GM21381 (cell line): Measurements from ENCODE around the gene MGLL.

ENCODE experiments used
- ATAC-seq: cut with Tn5 transposase; IDR thresholded peaks from one replicate; pipeline ENCODE4 v1.9.1; 2021; ENCODE audit warnings: mild to moderate bottlenecking, moderate library complexity; ENCODE audit not compliant: unreplicated experiment

MGLL gene

DNA sequence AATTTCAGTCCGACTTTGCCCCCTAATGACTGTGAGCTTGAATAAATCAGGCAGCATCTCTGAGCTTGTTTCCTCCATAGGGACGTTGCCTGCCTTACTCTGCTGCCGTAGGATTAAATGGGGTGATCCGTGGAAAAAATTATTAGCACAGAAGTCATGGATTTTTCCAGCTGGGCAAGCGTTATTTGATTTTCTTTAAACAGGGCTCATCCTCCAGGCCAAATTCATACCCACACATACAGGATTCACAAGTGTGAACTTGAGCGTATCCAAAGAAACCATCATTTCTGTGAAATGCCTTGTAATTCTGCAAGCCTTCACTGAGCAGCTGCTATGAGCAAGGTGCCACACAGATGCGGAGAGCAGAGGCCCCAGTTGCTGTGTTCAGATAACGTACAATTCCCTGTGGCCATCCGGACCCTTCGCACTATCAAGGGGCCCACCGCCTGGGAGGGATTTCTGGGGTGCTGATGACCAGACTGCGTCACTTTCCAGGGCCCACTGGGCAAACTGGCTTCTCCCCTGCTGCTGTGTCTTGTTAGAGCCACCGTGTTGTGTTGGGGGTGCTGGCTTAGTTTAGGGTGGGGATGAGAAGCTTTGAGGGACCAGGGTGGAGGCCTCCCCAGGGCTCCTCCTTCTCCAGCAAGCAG, 61.4 kb downstream of the MGLL start:
- ATAC-seq = no peak

GRCh38 chr3:127760361-127760760, 62.0 kb downstream of the MGLL start:
- no peak for ATAC-seq

DNA sequence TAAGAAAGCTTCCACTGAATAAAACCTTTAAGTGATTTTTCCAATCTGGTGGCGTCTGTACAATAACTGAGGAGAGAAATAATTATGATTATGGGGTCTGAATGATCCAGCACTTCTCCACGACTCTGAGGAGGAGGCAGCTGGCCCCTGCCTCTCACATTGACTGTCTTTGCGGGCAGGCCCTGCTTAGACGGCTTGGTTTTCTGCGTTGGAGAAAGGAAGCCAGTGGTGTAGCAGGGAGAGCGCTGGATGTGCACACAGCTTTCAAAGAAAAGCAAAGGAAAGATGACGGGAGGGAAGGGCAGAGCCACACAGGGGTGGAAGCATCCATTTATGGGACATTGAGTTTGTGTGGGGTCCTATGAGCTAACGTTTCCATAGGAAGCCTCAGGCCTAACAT, 62.5 kb downstream of the MGLL start:
- no peak for ATAC-seq

GRCh38 chr3:127758013-127758412, 64.3 kb downstream of the MGLL start:
- no peak for ATAC-seq

GRCh38 chr3:127755305-127755681, 67.0 kb downstream of the MGLL start:
- no peak for ATAC-seq

DNA sequence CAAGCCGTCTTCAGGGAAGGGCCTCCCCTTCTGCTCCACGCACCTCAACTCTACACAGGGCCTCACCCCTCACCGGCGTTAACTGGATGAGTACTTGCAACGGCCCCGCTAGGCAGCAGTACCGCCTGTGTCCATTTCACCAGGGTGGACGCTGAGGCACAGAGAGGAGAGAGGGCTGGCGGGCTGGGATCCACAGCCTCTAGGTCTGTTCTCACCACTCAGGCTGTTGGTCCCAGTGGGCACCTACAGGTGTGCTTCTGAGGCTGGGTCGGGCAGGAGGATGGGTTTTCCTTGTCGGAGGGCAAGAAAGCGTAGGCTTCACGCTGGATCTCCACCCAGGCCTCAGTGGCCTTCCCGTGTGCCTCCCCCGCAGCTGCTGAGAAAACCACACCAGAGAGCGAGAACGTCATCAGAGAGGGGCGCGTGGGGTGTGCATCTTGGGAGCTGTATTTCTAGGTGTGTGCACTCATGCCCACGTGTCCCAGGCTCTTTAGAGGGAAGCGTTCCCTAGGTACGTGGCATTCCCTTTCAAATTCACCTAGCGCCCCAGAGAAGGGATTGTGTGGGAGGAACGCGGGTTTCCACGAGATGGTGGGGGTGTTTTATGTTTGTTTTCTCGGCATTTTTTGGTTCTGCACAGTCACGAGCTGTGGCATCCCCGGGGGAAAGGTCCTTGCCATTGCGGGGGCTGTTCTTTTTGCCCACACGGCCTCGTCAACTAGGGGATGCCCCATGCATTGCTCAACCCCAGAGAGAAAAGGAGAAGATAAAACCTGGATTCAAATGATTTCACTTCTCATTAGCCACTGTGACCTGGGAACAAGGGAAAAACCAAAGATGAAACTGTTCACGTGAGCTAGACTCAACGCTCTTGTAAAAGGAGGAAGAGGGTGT, 67.7 kb downstream of the MGLL start:
- ATAC-seq = no peak

DNA sequence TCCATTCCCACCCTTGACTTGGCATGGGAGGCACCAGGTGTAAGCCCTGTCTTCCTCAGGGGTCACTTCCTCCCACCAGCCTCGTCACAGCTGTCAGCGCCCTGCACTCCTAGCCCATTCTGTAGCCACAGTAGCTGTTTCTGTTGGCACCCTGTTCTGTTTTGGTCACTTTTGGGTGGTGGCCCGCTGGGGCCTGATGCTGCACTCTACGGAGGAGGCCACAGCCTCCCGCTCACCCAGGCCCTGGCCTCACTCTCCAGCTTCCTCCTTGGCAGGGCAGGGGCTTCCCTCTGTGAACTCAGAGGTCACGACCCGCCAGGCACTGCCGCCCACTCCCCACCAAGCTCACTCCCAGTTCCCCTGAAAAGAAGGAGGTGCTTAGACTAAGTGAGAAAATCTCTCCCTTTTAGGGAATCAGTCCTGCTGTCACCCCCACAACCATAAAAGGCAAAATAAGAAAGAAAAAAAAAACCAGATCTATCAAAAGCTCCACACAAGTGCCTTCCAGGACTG, 68.4 kb downstream of the MGLL start:
- no peak for ATAC-seq

- ATAC-seq = no peak
Measured at GRCh38 chr3:127753338-127753737, 69.0 kb downstream of the MGLL start.

GRCh38 chr3:127751782-127752181, 70.5 kb downstream of the MGLL start:
- no peak for ATAC-seq

DNA sequence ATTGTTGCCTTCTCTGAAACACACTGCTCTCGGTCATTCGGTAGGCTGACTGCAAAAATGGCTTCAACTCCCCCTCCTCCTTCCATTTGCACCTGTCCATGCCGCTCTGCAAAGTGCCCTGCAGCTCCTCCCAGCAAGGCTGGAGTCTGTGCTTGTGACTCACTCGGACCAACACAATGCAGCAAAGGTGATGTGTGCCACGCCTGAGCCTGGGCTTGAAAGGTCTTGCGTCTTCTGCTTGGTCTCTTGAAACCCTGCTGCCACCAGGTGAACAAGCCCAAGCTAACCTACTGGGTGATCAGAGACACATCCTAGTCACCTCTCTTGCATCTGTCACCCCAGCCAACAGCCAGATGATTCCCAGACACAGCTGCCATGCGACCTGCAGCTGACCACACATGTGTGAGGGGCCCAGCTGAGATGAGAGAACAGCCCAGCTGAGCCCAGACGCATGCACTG, 71.1 kb downstream of the MGLL start:
- ATAC-seq = no peak

DNA sequence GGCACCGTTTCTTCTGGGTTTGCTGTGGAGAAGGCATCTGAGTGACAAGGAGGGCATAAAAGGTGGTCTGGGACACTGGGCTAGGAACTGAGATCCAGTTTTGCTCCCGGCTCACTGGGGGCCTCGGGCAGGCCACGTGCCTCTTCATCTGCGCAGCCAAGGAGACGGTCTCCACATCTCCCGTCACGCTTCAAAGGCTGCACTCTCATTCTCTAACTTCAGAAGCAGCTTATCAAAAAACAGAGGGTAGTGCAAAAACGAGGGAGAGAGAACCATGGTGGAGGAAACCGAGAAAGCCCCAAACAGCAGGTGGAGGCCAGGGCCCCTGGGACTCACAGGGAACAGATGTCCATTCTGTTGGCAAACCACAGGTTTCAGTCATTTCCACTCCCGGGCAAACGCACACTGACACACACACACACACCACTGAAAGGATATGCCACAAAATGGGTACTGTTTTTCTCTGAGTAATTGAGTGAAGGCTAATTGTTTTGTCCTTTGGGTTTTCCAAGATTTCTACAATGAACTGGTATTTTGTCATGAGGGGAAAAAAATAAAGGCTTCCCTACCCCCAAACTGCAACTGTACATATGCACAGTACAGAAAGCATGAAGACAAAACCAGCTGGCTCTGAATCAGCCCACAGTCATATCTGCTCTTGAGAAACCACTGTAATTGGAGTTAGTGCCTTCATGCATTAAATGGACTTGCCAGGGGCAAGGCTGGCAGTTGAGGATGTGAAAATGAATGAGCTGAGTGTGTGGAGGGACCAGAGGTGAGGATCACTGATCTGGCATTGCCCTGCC, 71.9 kb downstream of the MGLL start:
- ATAC-seq = peak; percentile 27

DNA sequence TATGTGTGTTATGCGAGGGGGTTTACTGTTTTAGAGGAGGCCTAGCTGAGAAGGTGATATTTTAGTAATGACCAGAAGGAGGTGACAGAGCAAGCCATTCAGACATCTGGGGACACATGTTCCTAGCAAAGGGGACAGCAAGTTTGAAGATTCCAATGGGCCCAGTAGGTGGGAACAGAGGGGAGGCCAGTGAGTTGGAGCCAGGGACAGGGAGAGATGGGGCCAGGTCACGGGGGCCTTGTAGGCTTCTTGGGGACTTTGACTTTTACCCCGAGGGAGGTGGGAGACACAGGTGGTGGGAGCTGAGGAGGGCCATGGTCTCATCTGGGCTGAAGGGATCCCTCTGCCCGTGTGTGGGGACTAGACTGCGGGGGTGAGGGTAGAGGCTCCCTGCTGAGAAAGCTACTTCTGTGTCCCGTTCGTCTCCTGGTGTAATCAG, 72.5 kb downstream of the MGLL start:
- ATAC-seq = no peak

GRCh38 chr3:127749361-127749760, 73.0 kb downstream of the MGLL start:
- ATAC-seq = no peak

- no peak for ATAC-seq
Measured at GRCh38 chr3:127748754-127749327, 73.5 kb downstream of the MGLL start.

GRCh38 chr3:127747751-127748521, 74.4 kb downstream of the MGLL start:
- no peak for ATAC-seq

DNA sequence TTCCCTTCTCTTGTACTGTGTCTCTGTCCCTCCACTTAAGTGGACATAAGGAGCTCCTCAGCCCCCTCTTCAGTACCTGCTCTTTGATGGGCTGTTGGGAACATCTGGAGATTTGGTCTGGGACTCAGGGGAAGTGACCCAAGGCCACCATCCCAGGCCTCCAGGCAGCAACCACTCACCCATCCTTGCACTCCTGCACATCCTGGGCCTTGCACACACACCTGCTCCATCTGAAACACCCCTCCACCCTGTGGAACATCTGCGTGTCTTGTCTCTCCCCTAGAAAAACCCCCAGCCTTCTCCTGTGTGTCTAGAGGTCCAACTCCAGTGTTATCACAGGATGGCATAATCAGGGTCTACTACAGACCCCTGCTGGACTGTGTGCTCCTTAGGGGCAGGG, 75.2 kb downstream of the MGLL start:
- ATAC-seq = no peak

DNA sequence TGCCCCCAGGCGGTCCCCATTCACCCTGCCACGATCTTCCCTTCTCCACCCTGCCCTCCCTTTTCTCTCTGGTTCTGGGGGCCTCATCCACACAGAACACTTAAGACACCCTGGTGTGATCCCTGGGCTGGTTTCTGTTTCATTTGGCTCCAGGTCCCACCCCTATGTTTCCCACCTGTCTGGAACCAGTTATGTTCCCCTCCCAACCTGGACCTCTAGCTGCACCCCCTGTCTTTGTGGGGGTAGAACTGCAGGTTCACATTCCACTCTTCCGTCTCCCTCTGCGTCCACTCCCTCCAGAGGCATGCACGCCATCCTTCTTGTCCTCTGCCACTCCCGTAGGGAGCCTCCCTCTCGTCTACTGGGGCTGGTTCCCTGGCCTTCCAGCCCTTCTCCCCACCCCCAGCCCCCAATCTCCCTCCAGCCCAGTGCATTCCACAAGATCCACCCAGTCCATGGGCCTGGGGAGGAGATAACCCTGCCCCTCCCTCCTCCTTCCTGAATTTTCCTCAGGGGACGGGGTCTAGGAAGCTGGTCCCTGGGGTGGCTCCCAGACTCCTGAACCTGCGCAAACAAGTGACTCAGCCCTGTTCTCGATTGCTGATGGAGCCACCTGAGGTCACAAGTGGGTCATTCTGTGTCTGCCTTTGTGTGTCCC, 75.8 kb downstream of the MGLL start:
- ATAC-seq = no peak

GRCh38 chr3:127745656-127746399, 76.5 kb downstream of the MGLL start:
- ATAC-seq = no peak

DNA sequence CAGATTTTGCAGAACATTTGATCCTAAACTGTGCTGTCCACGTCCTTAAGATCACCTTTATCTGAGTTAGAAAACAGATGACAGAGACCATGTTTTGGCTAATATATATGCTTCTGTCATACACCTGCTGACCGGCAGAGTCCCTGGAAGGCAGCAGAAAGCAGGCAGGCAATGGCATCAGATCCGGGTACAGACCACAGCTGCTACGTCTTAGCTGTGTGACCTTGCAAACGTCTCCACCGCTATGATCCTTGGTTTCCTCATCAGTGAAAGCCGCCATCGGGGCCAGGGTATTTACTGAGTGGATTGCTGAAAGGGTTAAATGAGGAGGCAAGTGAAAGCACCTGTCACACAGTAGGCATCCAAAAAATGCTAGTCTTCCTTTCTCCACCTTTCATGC, 77.4 kb downstream of the MGLL start:
- ATAC-seq = no peak
